PC-9 (cell line): ENCODE measurements around the gene PALD1.

Source experiments
- CTCF ChIP-seq: fragments of 200-600 bp; sonication (generic); conservative IDR thresholded peaks from 2 replicates; pipeline ENCODE4 v1.6.1; 2017; ENCODE audit warnings: mixed run types, antibody characterized with exemption, mild to moderate bottlenecking, moderate library complexity
- EZH2 ChIP-seq: fragments of 200-600 bp; sonication (generic); IDR thresholded peaks from 2 replicates; pipeline ENCODE4 v1.8.0; 2017; ENCODE audit warnings: antibody characterized with exemption, low read depth

- no peak for TF ChIP-seq CTCF
- no peak for TF ChIP-seq EZH2
Observed at GRCh38 chr10:70440296-70441160, 38.0 kb upstream of the PALD1 start.
